GM12878 (cell line): ENCODE data around the gene CARHSP1. TPM values are rescaled to one million over a fixed set of nuclear protein-coding genes. Genes with fewer than 3 reads are reported as not detected.
"Not testable (repeated sequence)": the region's sequence is repeated elsewhere in the genome, so short reads cannot be mapped to it uniquely, and the experiment has no call there.

Source experiments
- ATAC-seq: fragments of 200-7000 bp; cut with Tn5 transposase; 3 replicates; pipeline ENCODE4 v1.9.1; 2020; ENCODE audit warnings: mild to moderate bottlenecking, moderate library complexity
- BruUV-seq: library from RNA; stranded (reverse); fragments of 400-500 nt; replicated peaks from 2 replicates; lab custom pipeline; 2021; lab: Mats Ljungman, UMichigan
- CTCF ChIA-PET: fragments of 300-600 bp; sonication (Branson Sonifier 250); formaldehyde crosslinking; extraction: SDS; loops from one replicate; lab custom pipeline; 2021; ENCODE audit warnings: inconsistent platforms; lab: Yijun Ruan, JAX
- POLR2A ChIA-PET: fragments of 350-600 bp; formaldehyde crosslinking; extraction: SDS; loops from one replicate; lab custom pipeline; 2021; ENCODE audit warnings: inconsistent platforms; lab: Charles Lee
- RAD21 ChIA-PET: fragments of 300-600 bp; sonication (Branson Sonifier 250); formaldehyde crosslinking; loops from one replicate; lab custom pipeline; 2023; ENCODE audit warnings: antibody characterized with exemption; ENCODE audit not compliant: unreplicated experiment; lab: Charles Lee
- SMC1A ChIA-PET: fragments of 300-600 bp; sonication (Branson Sonifier 250); formaldehyde crosslinking; loops from one replicate; lab custom pipeline; 2023; ENCODE audit not compliant: unreplicated experiment, uncharacterized antibody; lab: Charles Lee
- DNase-seq: peaks from one replicate; pipeline ENCODE4 v3.0.0-alpha.2; 2011; ENCODE audit warnings: low read depth, low spot score
- FAIRE-seq: peaks from 3 replicates; lab custom pipeline; 2011; peaks lifted over from hg19 to GRCh38; lab: Jason Lieb, UNC
- H2AFZ ChIP-seq: 2 replicates; pipeline ENCODE4 v1.6.0; 2011; ENCODE audit warnings: low read depth, low read length, control low read depth; ENCODE audit not compliant: control insufficient read depth
- H3K27ac ChIP-seq: 2 replicates; pipeline ENCODE4 v1.5.1; 2011; ENCODE audit warnings: control low read depth; ENCODE audit not compliant: control insufficient read depth, insufficient read depth
- H3K27me3 ChIP-seq, 2 experiments: replicated peaks in 1 of 2; 2 replicates each; pipeline versions ENCODE4 v1.6.0 to v1.6.1; 2011; ENCODE audit warnings: low read length in 1 of 2; ENCODE audit not compliant: control insufficient read depth in 2 of 2, insufficient read depth in 2 of 2
- H3K36me3 ChIP-seq, 2 experiments: 2 replicates each; pipeline ENCODE4 v1.5.1; 2011; ENCODE audit warnings: low read length in 1 of 2; ENCODE audit not compliant: control insufficient read depth in 2 of 2, insufficient read depth in 2 of 2
- H3K4me1 ChIP-seq: 2 replicates; pipeline ENCODE4 v1.6.1; 2011; ENCODE audit warnings: mild to moderate bottlenecking, low read length, moderate library complexity, mixed read lengths; ENCODE audit not compliant: control insufficient read depth, insufficient read depth
- H3K4me2 ChIP-seq: 2 replicates; pipeline ENCODE4 v1.6.0; 2011; ENCODE audit warnings: control low read depth; ENCODE audit not compliant: control insufficient read depth, insufficient read depth
- H3K4me3 ChIP-seq: fragments of 200-600 bp; sonication (generic); 2 replicates; pipeline ENCODE4 v1.5.1; 2016
- H3K79me2 ChIP-seq: 2 replicates; pipeline ENCODE4 v1.6.0; 2011; ENCODE audit warnings: low read length; ENCODE audit not compliant: control insufficient read depth, insufficient read depth
- H3K9ac ChIP-seq: 2 replicates; pipeline ENCODE4 v1.8.0; 2011; ENCODE audit warnings: low read length, control low read depth, mixed read lengths; ENCODE audit not compliant: control insufficient read depth, insufficient read depth
- H3K9me3 ChIP-seq: replicated peaks from 3 replicates; pipeline ENCODE4 v1.5.1; 2011; ENCODE audit warnings: mild to moderate bottlenecking, low read length; ENCODE audit not compliant: control insufficient read depth, insufficient read depth
- H4K20me1 ChIP-seq: 2 replicates; pipeline ENCODE4 v1.6.0; 2011; ENCODE audit not compliant: control insufficient read depth, insufficient read depth
- NFXL1 ChIP-seq: fragments of 450-650 bp; IDR thresholded peaks from 2 replicates; pipeline ENCODE4 v1.6.1; 2017; ENCODE audit warnings: antibody characterized with exemption, mild to moderate bottlenecking, borderline replicate concordance
- NR2F1 ChIP-seq: fragments of 450-650 bp; conservative IDR thresholded peaks from 2 replicates; pipeline ENCODE4 v1.6.1; 2017; ENCODE audit warnings: mild to moderate bottlenecking
- POLR2AphosphoS5 ChIP-seq: IDR thresholded peaks from 2 replicates; pipeline ENCODE4 v1.6.1; 2011; ENCODE audit warnings: mild to moderate bottlenecking, low read length, inconsistent platforms
- YBX1 ChIP-seq: fragments of 450-650 bp; IDR thresholded peaks from 2 replicates; pipeline ENCODE4 v1.6.1; 2016; ENCODE audit warnings: antibody characterized with exemption
- WGBS: methylation state at CpG from one replicate; pipeline ENCODE4 v1.1.6; 2016; ENCODE audit warnings: low lambda C conversion rate; ENCODE audit not compliant: insufficient replicate concordance, insufficient coverage; ENCODE audit errors: missing lambda C conversion rate; 5-methylcytosine and 5-hydroxymethylcytosine counted together
- in situ Hi-C: fragments of 300-500 bp; cut with MboI; formaldehyde crosslinking; loops from 9 replicates; pipeline ENCODE4 v1.14.3; 2018; ENCODE audit warnings: mixed read lengths
- intact Hi-C: fragments of 100-400 bp; cut with micrococcal nuclease; formaldehyde crosslinking; loops from one replicate; pipeline ENCODE4 v1.14.2; 2022; ENCODE audit not compliant: unreplicated experiment
- polyA plus RNA-seq, 11 experiments: library from polyadenylated mRNA; depleted of rRNA in 4 of 11; unstranded in 6 of 11; stranded (reverse) in 5 of 11; fragments of >200 nt; fragmentation: Nextera tagmentation in 4 of 11; fragmentation: Illumina TruSeq in 1 of 11; extraction: Ambion mirVana in 4 of 11; extraction: Trizol in 1 of 11; gene quantifications; 1 replicate in 1 of 11; 2 replicates in 10 of 11; pipeline versions ENCODE4 v1.2.1 to v1.2.3, GENCODE V29; 2011 to 2016; ENCODE audit warnings: inconsistent platforms in 2 of 11, missing spikeins in 2 of 11, low read depth in 1 of 11
- total RNA-seq, 4 experiments: library from RNA; depleted of rRNA in 3 of 4; stranded (reverse); fragments of >200 nt in 3 of 4; fragmentation: Illumina TruSeq in 1 of 4; extraction: Trizol in 1 of 4; gene quantifications; 2 replicates each; pipeline versions ENCODE4 v1.2.1 to v1.2.3, GENCODE V29; 2013 to 2021
- TF ChIP-seq, protein P1 (sequence below): IDR thresholded peaks from 2 replicates; pipeline ENCODE4 v1.6.1; 2012; ENCODE audit warnings: low read depth, low read length, improper control_type of control experiment

Gene CARHSP1
- total and polyA plus RNA-seq, 10 of the 15 experiments (the other 5 are each of a cell fraction or from before 2014, with no cell fraction given) = 5.5 to 112 (median 67.0) TPM

- Histone ChIP-seq H3K4me3 (no peak overlapping the region), H4K20me1 (peaks cover 2% of the 10 kb centered on the region; the same call in 1 of the 2 replicates), H3K4me1 (peaks cover under 1% of the 10 kb centered on the region; the same call in 1 of the 2 replicates), H3K79me2 (peaks cover 37% of the 10 kb centered on the region), H3K36me3 (peaks cover 18 to 43% of the 10 kb centered on the region in 2 experiments), H3K9ac (no peak overlapping the region), H3K9me3 (no peaks in the 10 kb centered on the region), H3K27me3 (no peaks in the 10 kb centered on the region), H2AFZ (no peak overlapping the region), H3K4me2 (no peak overlapping the region), H3K27ac (no peak overlapping the region)
- no TSS peak for BruUV-seq
- TF ChIP-seq, protein P1, sequence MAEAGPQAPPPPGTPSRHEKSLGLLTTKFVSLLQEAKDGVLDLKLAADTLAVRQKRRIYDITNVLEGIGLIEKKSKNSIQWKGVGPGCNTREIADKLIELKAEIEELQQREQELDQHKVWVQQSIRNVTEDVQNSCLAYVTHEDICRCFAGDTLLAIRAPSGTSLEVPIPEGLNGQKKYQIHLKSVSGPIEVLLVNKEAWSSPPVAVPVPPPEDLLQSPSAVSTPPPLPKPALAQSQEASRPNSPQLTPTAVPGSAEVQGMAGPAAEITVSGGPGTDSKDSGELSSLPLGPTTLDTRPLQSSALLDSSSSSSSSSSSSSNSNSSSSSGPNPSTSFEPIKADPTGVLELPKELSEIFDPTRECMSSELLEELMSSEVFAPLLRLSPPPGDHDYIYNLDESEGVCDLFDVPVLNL = no peak
- no peak for TF ChIP-seq NFXL1
- no peak for TF ChIP-seq NR2F1
- TF ChIP-seq POLR2AphosphoS5 = 0 out of 2 replicates have a peak, but pooled peaks have one; percentile 6
- no peak for TF ChIP-seq YBX1
- ChIA-PET RAD21 (no interaction called here), POLR2A (no interaction called here), CTCF (interaction anchor here (0.9 to 1.0 kb wide), 2 partner anchors 15 to 76 kb away, joined by 3 to 5 read pairs; no protein-coding TSS in a partner anchor), SMC1A (no interaction called here)
- FAIRE-seq (no peak), ATAC-seq (no peak), DNase-seq (no peak)
- 90% methylated on average over 6 of the region's 6 CpGs for WGBS
- intact Hi-C loops (no loop called here), in situ Hi-C loops (no loop called here)
Observed at GRCh38 chr16:8804313-8804712, 64.5 kb downstream of the CARHSP1 start.

DNA sequence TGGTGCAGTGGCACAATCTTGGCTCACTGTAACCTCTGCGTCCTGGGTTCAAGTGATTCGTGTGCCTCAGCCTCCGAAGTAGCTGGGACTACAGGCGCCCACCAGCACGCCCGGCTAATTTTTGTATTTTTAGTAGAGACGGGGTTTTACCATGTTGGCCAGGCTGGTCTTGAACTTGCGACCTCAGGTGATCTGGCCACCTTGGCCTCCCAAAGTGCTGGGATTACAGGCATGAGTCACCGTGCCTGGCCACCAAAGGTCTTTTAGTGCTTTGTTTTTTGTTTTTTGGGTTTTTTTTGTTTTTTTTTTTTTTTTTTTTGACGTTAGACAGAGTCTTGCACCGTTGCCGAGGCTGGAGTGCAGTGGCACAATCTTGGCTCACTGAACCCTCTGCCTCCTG is 65.1 kb downstream of the CARHSP1 start:
- Histone ChIP-seq H3K79me2 (peaks cover 42% of the 10 kb centered on the region), H3K36me3 (peaks cover 14 to 39% of the 10 kb centered on the region in 2 experiments)
- ATAC-seq, FAIRE-seq, DNase-seq, H3K9me3 ChIP-seq, BruUV-seq, POLR2A ChIA-PET, H3K27me3 ChIP-seq, intact Hi-C loops, H3K4me3 ChIP-seq, H3K27ac ChIP-seq, H2AFZ ChIP-seq, H3K9ac ChIP-seq, RAD21 ChIA-PET, H3K4me2 ChIP-seq, in situ Hi-C loops, H3K4me1 ChIP-seq, H4K20me1 ChIP-seq: not testable (repeated sequence)
- SMC1A ChIA-PET = interaction anchor here (0.7 to 1.0 kb wide), 2 partner anchors 14 to 16 kb away, joined by 3 to 4 read pairs; no protein-coding TSS in a partner anchor
- 93% methylated on average over 10 of the region's 12 CpGs for WGBS
- CTCF ChIA-PET = interaction anchor here (1.0 kb wide), 1 partner anchor 16 kb away, joined by 5 read pairs; no protein-coding TSS in a partner anchor

Other genes starting within 250 kb of the CARHSP1 start
- gene METTL22, start 247.3 kb downstream of the CARHSP1 start, total RNA-seq (2014; rRNA removed) = 16.1 and 21.9 TPM in 2 replicates
- gene METTL22, start 247.3 kb downstream of the CARHSP1 start, total RNA-seq (2014; rRNA removed; fragmentation: Illumina TruSeq; extraction: Trizol) = 16.1 and 17.6 TPM in 2 replicates
- gene METTL22, start 247.3 kb downstream of the CARHSP1 start, total RNA-seq (2021) = 18.9 and 23.1 TPM in 2 replicates
- 25.6 and 34.7 TPM in 2 replicates for gene METTL22, start 247.3 kb downstream of the CARHSP1 start, polyA plus RNA-seq (2011; rRNA removed)
- 17.0 and 17.7 TPM in 2 replicates for gene METTL22, start 247.3 kb downstream of the CARHSP1 start, polyA plus RNA-seq (2014; fragmentation: Illumina TruSeq; extraction: Trizol)
- 1 to 10 TPM; 6.4 to 9.2 TPM for gene METTL22, start 247.3 kb downstream of the CARHSP1 start, polyA plus RNA-seq (2014; fragmentation: Nextera tagmentation; extraction: Ambion mirVana)
- 26.1 and 28.0 TPM in 2 replicates for gene METTL22, start 247.3 kb downstream of the CARHSP1 start, polyA plus RNA-seq (2014; rRNA removed)
- gene METTL22, start 247.3 kb downstream of the CARHSP1 start, polyA plus RNA-seq (2016; fragmentation: Nextera tagmentation; extraction: Ambion mirVana) = 10 to 100 TPM; 18.5 to 19.1 TPM
- 1.8 and 1.9 TPM in 2 replicates for gene ABAT, start 194.4 kb downstream of the CARHSP1 start, total RNA-seq (2014; rRNA removed)
- 1.8 and 1.9 TPM in 2 replicates for gene ABAT, start 194.4 kb downstream of the CARHSP1 start, total RNA-seq (2014; rRNA removed; fragmentation: Illumina TruSeq; extraction: Trizol)
- 2.6 and 2.8 TPM in 2 replicates for gene ABAT, start 194.4 kb downstream of the CARHSP1 start, total RNA-seq (2021)
- gene ABAT, start 194.4 kb downstream of the CARHSP1 start, polyA plus RNA-seq (2011; rRNA removed) = 7.0 and 10.6 TPM in 2 replicates
- 2.8 and 3.2 TPM in 2 replicates for gene ABAT, start 194.4 kb downstream of the CARHSP1 start, polyA plus RNA-seq (2014; fragmentation: Illumina TruSeq; extraction: Trizol)
- gene ABAT, start 194.4 kb downstream of the CARHSP1 start, polyA plus RNA-seq (2014; fragmentation: Nextera tagmentation; extraction: Ambion mirVana) = 1 to 10 TPM; 1.0 to 1.1 TPM
- 2.4 and 2.6 TPM in 2 replicates for gene ABAT, start 194.4 kb downstream of the CARHSP1 start, polyA plus RNA-seq (2014; rRNA removed)
- gene ABAT, start 194.4 kb downstream of the CARHSP1 start, polyA plus RNA-seq (2016; fragmentation: Nextera tagmentation; extraction: Ambion mirVana) = 1 to 10 TPM; 1.8 to 1.9 TPM
- 9.0 and 10.6 TPM in 2 replicates for gene TMEM186, start 71.4 kb downstream of the CARHSP1 start, total RNA-seq (2014; rRNA removed)
- gene TMEM186, start 71.4 kb downstream of the CARHSP1 start, total RNA-seq (2014; rRNA removed; fragmentation: Illumina TruSeq; extraction: Trizol) = 11.9 and 13.0 TPM in 2 replicates
- 15.8 and 16.9 TPM in 2 replicates for gene TMEM186, start 71.4 kb downstream of the CARHSP1 start, total RNA-seq (2021)
- 12.8 and 15.8 TPM in 2 replicates for gene TMEM186, start 71.4 kb downstream of the CARHSP1 start, polyA plus RNA-seq (2011; rRNA removed)
- gene TMEM186, start 71.4 kb downstream of the CARHSP1 start, polyA plus RNA-seq (2014; fragmentation: Illumina TruSeq; extraction: Trizol) = 15.4 and 16.7 TPM in 2 replicates
- gene TMEM186, start 71.4 kb downstream of the CARHSP1 start, polyA plus RNA-seq (2014; fragmentation: Nextera tagmentation; extraction: Ambion mirVana) = 10 to 100 TPM; 27.3 to 28.9 TPM
- gene TMEM186, start 71.4 kb downstream of the CARHSP1 start, polyA plus RNA-seq (2014; rRNA removed) = 17.2 and 17.4 TPM in 2 replicates
- 10 to 100 TPM; 23.3 to 28.1 TPM for gene TMEM186, start 71.4 kb downstream of the CARHSP1 start, polyA plus RNA-seq (2016; fragmentation: Nextera tagmentation; extraction: Ambion mirVana)
- 52.0 and 52.3 TPM in 2 replicates for gene PMM2, start 71.2 kb downstream of the CARHSP1 start, total RNA-seq (2014; rRNA removed)
- gene PMM2, start 71.2 kb downstream of the CARHSP1 start, total RNA-seq (2014; rRNA removed; fragmentation: Illumina TruSeq; extraction: Trizol) = 56.2 and 58.1 TPM in 2 replicates
- gene PMM2, start 71.2 kb downstream of the CARHSP1 start, total RNA-seq (2021) = 51.6 and 61.4 TPM in 2 replicates
- 33.2 and 46.7 TPM in 2 replicates for gene PMM2, start 71.2 kb downstream of the CARHSP1 start, polyA plus RNA-seq (2011; rRNA removed)
- gene PMM2, start 71.2 kb downstream of the CARHSP1 start, polyA plus RNA-seq (2014; fragmentation: Illumina TruSeq; extraction: Trizol) = 69.4 and 108 TPM in 2 replicates
- 10 to 100 TPM; 22.6 to 24.2 TPM for gene PMM2, start 71.2 kb downstream of the CARHSP1 start, polyA plus RNA-seq (2014; fragmentation: Nextera tagmentation; extraction: Ambion mirVana)
- gene PMM2, start 71.2 kb downstream of the CARHSP1 start, polyA plus RNA-seq (2014; rRNA removed) = 57.5 TPM in 2 replicates
- 10 to 100 TPM; 47.8 to 52.6 TPM for gene PMM2, start 71.2 kb downstream of the CARHSP1 start, polyA plus RNA-seq (2016; fragmentation: Nextera tagmentation; extraction: Ambion mirVana)
- gene LITAFD, start 13.3 kb upstream of the CARHSP1 start, total RNA-seq (2014; rRNA removed) = not detected in 2 replicates
- not detected in 2 replicates for gene LITAFD, start 13.3 kb upstream of the CARHSP1 start, total RNA-seq (2014; rRNA removed; fragmentation: Illumina TruSeq; extraction: Trizol)
- gene LITAFD, start 13.3 kb upstream of the CARHSP1 start, total RNA-seq (2021) = not detected in 2 replicates
- not detected in 2 replicates for gene LITAFD, start 13.3 kb upstream of the CARHSP1 start, polyA plus RNA-seq (2011; rRNA removed)
- not detected in 2 replicates for gene LITAFD, start 13.3 kb upstream of the CARHSP1 start, polyA plus RNA-seq (2014; fragmentation: Illumina TruSeq; extraction: Trizol)
- not detected for gene LITAFD, start 13.3 kb upstream of the CARHSP1 start, polyA plus RNA-seq (2014; fragmentation: Nextera tagmentation; extraction: Ambion mirVana)
- gene LITAFD, start 13.3 kb upstream of the CARHSP1 start, polyA plus RNA-seq (2014; rRNA removed) = not detected in 2 replicates
- gene LITAFD, start 13.3 kb upstream of the CARHSP1 start, polyA plus RNA-seq (2016; fragmentation: Nextera tagmentation; extraction: Ambion mirVana) = not detected
- gene USP7, start 94.9 kb upstream of the CARHSP1 start, total RNA-seq (2014; rRNA removed) = 74.3 and 81.3 TPM in 2 replicates
- 68.0 and 68.9 TPM in 2 replicates for gene USP7, start 94.9 kb upstream of the CARHSP1 start, total RNA-seq (2014; rRNA removed; fragmentation: Illumina TruSeq; extraction: Trizol)
- 133 and 138 TPM in 2 replicates for gene USP7, start 94.9 kb upstream of the CARHSP1 start, total RNA-seq (2021)
- gene USP7, start 94.9 kb upstream of the CARHSP1 start, polyA plus RNA-seq (2011; rRNA removed) = 86.4 and 100 TPM in 2 replicates
- gene USP7, start 94.9 kb upstream of the CARHSP1 start, polyA plus RNA-seq (2014; fragmentation: Illumina TruSeq; extraction: Trizol) = 107 and 144 TPM in 2 replicates
- gene USP7, start 94.9 kb upstream of the CARHSP1 start, polyA plus RNA-seq (2014; fragmentation: Nextera tagmentation; extraction: Ambion mirVana) = 10 to 100 TPM; 20.8 to 25.0 TPM
- 53.0 and 57.4 TPM in 2 replicates for gene USP7, start 94.9 kb upstream of the CARHSP1 start, polyA plus RNA-seq (2014; rRNA removed)
- gene USP7, start 94.9 kb upstream of the CARHSP1 start, polyA plus RNA-seq (2016; fragmentation: Nextera tagmentation; extraction: Ambion mirVana) = 10 to 100 TPM; 16.2 to 18.6 TPM
- 37.5 and 43.6 TPM in 2 replicates for gene HAPSTR1, start 222.6 kb upstream of the CARHSP1 start, total RNA-seq (2014; rRNA removed)
- gene HAPSTR1, start 222.6 kb upstream of the CARHSP1 start, total RNA-seq (2014; rRNA removed; fragmentation: Illumina TruSeq; extraction: Trizol) = 36.4 and 37.2 TPM in 2 replicates
- gene HAPSTR1, start 222.6 kb upstream of the CARHSP1 start, total RNA-seq (2021) = 50.3 and 52.5 TPM in 2 replicates
- 32.5 and 43.1 TPM in 2 replicates for gene HAPSTR1, start 222.6 kb upstream of the CARHSP1 start, polyA plus RNA-seq (2011; rRNA removed)
- 22.7 and 25.4 TPM in 2 replicates for gene HAPSTR1, start 222.6 kb upstream of the CARHSP1 start, polyA plus RNA-seq (2014; fragmentation: Illumina TruSeq; extraction: Trizol)
- 10 to 100 TPM in 1 of 2 experiments, 1 to 10 TPM in 1; 8.7 to 12.5 TPM for gene HAPSTR1, start 222.6 kb upstream of the CARHSP1 start, polyA plus RNA-seq (2014; fragmentation: Nextera tagmentation; extraction: Ambion mirVana)
- 21.7 and 23.5 TPM in 2 replicates for gene HAPSTR1, start 222.6 kb upstream of the CARHSP1 start, polyA plus RNA-seq (2014; rRNA removed)
- 10 to 100 TPM; 10.3 to 11.7 TPM for gene HAPSTR1, start 222.6 kb upstream of the CARHSP1 start, polyA plus RNA-seq (2016; fragmentation: Nextera tagmentation; extraction: Ambion mirVana)